NCI-H1930 (cell line): ENCODE measurements around the gene PPP1R11.
"Not testable (repeated sequence)": the region's sequence is repeated elsewhere in the genome, so short reads cannot be mapped to it uniquely, and the experiment has no call there.

ENCODE experiments used
- DNase-seq, 2 experiments: peaks; one replicate each; lab custom pipeline; 2025; lab: John Stamatoyannopoulos, UW

PPP1R11 gene, protein sequence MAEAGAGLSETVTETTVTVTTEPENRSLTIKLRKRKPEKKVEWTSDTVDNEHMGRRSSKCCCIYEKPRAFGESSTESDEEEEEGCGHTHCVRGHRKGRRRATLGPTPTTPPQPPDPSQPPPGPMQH

DNA sequence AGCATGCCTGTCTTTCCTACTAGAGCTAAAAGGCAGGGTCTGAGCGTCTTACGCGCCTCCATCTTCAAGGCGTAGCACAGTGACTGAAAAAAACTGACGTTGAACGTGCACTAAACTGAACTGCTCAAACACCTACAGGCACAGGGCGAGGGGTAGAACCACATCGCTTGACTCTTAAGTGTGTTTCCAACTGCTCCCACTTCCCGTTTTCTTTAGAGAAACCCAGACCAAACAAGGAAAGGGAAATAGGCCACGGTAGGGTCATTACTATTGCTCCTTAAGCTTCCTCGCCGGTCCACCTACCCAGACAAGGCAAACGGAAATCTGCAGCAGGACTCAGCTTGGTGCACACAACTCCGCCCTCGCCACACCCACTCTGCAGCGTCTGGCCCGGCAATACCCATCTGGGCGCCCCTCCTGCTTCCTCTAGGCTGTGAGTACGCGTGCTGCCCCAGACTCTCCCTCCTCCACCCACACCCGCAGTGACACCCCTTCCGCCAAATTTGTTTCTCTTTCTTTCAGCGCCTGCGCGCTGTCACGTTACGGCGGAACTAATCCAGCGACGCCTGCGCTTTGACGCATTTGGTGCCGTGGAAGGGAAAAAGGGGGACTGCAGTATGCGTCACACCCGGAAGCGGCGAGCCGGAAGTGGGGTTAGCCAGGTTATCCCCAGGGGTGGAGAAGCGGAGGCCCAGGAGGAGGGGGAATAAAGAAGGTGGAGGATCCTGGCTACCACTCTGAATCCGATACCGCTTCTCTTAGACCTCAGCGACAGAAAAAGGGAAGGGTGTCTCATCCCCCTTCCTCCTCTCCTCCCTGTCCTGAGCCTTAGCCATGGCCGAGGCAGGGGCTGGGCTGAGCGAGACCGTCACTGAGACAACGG is at the start of gene PPP1R11:
TSS of gene PPP1R11 (plus strand) at position 622 of the 883 bp plus-strand sequence. CDS start at position 835, 213 bp downstream.
- DNase-seq: peak; percentile 97 to 99

DNA sequence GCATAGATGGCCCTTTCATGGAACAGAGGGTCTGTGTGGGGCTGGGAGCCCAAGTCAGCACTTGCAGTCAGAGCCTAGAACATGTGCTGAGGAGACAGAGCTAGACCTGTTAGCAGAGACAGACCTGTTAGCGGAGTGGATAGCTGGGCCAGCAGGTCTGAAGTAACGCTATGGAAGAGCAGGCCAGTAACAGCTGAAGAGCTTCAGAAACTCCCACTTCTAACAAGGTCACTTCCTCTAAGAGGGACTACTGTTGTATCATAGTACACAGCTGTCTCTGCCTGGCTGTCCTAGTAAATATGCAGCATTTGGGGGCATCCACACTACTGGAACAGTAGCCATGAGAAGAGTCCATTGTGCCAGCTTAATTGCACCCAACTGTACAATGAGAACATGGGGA is 47.2 kb upstream of the PPP1R11 start:
- no peak for DNase-seq

DNA sequence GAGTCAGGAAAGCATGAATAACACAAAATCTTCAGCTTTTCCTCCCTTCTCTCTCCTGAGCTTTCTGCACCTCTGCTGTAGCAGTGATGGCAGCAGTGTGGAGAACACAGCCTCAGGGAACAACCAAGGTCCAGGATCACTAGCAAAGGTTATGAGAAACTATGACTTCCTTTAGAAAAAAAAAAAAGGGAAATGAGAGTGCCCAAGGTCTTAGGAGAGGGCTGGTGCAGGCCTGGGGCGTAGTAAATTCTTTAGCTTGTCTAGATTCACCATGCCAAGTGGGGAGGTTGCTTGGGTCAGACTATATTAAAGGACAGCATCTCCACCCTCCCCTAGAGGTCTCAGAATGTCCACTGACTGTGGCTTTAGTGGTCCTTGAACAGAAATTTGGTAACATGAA is 46.4 kb upstream of the PPP1R11 start:
- no peak for DNase-seq

DNA sequence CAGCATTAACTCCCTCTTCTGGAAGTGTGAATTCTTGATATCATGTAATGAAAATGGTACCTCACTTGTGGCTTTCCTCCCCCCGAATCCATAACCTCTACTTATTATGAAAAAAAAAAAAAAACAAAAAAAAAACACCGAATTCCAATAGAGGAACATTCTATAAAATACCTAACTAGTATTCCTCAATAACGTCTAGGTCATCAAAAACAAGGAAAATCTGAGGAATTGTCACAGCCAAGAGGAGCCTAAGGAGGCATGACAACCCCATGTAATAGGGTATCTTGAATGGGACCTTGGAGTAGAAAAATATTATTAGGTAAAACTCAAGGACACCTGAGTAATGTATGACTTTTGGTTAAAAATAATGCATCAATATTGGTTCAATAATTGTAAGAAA is 44.8 kb upstream of the PPP1R11 start:
- no peak for DNase-seq

DNA sequence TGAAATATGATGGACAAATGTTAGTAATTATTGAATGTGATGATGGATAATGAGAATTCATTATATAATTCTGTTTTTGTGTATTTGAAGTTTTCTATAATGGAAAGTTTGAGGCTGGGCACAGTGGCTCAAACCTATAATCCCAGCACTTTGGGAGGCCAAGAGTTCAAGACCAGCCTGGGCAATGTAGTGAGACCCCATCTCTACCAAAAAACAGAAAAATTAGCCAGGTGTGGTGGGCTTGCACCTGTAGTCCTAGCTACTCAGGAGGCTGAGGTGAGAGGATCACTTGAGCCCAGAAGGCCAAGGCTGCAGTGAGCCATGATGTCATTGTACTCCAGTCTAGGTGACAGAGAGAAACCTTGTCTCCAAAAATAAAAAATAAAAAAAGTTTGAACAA is 44.3 kb upstream of the PPP1R11 start:
- not testable (repeated sequence) for DNase-seq

DNA sequence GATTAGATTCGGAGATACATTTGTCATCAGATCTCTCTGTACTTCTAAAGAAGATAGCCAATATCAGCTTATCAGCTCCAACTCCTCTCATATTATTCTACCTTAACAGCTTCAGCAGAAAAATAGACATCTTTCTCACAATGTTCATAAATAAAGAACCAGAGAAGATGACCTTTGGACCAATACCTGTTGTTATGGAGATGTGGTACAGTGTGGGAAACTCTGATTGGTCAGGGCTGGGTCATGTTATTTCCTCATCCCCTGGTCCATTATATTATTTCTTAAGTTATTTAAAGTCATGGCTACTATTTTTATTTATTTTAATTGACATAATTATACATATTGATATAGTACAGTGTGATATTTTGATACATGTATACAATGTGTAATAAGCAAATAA is 41.8 kb upstream of the PPP1R11 start:
- no peak for DNase-seq

DNA sequence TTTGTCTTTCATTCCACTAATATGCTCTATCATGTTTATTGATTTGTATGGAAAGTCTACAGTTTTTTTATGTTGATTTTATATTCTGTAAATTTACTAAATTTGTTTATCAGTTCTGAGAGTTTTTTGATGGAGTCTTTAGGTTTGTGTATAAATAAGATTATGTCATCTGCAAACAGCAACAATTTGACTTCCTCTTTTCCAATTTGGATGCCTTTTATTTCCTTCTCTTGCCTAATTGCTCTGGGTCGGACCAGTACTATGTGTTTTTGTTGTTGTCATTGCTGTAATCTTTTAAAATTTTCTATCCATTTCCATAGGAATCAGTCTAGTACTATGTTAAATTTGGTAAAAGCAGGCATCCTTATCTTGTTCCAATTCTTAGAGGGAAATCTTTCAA is 37.4 kb upstream of the PPP1R11 start:
- no peak for DNase-seq

DNA sequence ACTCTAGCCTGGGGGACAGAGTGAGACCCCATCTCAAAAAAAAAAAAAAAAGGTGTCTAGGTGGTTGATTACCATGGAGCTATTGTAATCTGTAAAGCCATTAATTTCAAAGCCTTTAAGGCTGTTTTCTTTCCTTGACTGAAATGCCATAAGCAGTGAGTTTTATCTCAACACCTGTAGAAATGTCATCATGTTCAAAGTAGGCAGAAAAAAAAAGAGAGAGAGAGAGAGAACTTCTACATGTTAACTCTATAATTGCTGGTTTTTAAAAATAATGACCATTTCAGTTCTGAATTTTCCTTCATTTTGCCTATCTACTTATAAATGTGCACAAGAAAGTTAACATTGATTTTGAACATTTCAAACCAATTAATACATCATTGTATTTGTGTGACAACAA is 35.6 kb upstream of the PPP1R11 start:
- DNase-seq: no peak

DNA sequence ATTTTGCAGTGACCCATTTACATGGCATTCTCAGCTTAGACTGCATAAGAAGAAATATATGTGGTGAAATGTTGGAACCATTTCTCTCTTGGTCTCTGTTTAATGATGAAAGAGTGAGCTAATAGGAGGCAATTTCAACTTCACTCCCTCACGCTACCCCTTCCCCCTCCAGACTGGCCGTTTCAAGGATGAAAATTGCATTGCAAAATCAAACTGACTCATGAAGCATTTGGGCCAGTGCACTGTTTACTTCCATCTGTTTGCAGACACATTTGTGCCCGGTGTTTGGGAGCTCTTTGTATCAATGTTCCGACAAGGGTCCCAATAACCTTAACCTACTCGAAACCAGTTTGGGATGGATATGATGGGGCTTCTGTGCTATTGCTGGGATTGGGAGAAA is 33.6 kb upstream of the PPP1R11 start:
- not testable (repeated sequence) for DNase-seq

DNA sequence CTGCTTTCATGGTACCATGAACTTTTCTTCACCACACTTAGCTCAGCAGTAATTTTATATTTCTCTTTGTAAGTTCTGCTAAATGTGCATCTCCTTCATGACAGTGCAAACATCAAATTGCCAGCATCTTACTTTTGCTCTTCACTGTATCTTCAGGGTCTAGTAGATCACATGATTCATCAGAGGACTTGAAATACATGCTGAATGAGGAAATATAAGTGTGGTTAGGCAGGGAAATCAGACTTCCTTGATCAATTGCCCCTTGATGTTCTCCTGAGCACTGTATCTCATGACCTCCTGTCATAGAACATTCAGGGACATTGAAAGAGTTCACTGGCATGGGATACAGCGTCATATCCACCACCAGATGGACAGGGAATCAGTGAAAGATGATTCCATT is 31.2 kb upstream of the PPP1R11 start:
- DNase-seq: no peak

DNA sequence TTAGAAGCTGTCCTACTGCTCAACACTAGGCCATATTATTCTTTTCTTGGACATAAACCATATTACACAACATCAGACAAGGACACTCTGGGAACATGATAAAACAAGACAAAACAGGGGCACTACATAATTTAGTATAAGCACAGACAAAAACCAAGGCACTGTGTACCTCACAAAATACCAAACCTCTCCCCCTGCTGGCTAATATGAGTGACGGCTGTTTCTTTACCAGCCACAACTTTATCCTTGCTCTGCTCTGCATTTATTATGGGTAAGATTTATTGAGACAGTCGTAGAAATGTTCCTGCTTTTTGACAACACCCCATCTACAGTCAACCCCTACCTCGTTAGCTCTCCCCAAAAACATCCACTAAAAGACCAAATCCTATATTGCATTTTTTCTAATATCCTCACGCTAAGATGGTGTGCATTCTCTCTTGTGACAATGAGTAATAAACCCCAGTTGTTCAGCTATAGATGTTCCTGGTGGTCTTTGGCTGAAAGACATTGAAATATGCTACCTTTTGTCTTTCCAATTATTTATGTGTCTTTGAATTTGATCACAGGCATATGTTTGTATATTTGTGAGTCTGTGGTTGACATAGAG is 29.7 kb upstream of the PPP1R11 start:
- no peak for DNase-seq

DNA sequence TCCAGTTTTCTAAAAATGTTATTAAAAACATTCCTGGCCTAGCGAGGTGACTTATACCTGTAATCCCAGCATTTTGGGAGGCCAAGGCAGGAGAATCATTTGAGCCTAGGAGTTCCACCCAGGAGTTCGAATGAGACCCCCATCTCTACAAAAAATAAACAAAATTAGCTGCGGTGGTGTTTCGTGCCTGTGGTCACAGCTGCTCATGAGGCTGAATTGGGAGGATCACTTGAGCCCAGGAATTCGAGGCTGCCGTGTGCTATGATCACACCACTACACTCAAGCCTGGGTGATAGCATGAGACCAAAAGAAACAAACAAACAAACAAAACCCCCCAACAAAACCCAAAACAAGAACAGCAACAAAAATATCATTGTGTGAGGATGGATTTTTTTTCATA is 25.8 kb upstream of the PPP1R11 start:
- no peak for DNase-seq

DNA sequence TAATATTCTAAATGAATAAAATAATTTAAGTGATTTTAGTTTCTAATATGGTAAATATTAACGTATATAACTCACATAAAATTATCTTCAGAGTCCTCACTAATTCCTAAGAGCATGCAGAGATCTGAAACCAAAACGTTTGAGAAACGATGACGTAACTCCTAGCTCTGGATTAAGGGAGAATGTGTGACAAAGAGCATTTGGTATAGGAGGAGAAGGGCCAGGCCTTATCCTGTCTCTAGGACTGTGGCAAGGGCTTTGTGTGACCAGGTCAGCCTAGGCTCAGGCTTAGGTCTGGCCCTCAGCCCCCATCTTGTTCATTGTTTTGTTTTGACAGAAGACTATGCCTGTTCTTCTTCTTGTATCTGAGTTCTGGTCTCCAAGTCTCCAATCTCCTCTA is 25.2 kb upstream of the PPP1R11 start:
- DNase-seq: no peak

DNA sequence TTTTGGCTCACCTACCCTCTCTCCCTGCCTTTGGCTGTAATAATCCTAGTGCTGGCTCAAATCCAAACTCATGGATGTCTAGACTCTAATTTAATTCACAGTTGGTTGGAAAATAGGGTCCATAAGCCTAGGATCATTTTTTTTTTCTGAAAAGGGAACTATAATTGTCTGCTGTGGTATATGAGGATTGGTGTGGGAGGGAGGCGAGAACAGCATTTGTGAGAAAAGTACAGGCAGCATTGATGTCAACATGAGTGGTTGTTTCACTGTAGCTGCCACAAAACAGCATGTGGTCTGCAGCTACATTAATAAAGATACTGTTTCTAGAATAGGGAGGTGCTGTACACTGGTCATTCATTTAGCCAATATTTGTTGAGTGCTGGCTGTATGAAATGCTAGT is 24.5 kb upstream of the PPP1R11 start:
- DNase-seq: no peak

DNA sequence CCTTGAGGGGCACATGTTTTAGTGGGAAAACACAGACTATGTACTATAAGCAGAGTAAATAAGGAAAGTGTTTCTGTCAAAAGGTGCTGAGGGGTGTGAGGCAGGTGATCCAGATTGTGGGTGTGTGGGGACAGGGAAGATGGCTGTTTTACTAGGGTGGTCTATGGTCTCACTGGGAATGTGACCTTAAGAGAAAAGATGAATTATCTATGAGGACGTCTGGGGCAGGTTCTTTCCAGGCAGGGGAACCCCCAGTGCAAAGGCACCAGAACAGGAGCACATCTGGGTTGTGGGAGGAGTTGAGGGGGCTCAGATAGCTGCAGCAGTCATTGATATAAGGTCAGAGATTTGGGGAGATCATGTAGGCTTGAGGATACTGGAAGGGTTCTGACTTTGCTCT is 24.1 kb upstream of the PPP1R11 start:
- no peak for DNase-seq

DNA sequence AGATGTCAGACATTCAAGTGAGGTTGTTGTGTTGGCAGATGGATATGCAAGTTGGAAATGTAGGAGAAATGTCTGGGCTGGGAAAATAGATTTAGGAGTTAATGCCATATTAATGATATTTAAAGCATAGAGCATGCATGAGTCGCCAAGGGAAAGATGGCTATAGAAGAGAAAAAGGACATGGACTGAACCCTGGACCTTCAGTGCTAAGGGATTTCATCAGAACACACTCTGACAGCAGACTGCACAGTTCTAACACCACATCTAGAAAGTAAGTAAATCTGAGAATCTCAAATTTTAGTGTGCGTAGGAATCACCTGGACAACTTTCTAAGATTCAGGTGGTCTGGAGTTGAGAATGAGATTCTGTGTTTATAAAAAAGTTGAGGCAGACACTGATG is 23.3 kb upstream of the PPP1R11 start:
- DNase-seq: no peak

DNA sequence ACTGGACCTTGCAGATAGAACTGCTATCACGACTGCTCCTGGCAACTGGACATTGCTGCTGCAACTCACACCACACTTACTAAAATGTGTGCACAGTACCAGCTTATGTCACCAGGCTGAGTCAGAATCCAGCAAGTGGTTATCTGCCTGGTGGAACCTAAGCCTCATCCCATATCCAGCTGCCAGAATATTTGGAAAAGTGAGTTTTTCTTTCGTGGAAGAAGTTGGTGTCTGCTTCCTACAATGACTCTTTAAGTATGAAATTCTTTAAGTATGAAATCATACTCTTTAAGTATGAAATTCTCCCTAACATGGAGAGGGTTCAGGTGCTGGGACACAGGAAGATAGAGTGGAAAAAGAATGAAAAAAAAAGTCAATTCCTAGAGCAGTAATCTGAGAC is 22.4 kb upstream of the PPP1R11 start:
- DNase-seq: no peak

DNA sequence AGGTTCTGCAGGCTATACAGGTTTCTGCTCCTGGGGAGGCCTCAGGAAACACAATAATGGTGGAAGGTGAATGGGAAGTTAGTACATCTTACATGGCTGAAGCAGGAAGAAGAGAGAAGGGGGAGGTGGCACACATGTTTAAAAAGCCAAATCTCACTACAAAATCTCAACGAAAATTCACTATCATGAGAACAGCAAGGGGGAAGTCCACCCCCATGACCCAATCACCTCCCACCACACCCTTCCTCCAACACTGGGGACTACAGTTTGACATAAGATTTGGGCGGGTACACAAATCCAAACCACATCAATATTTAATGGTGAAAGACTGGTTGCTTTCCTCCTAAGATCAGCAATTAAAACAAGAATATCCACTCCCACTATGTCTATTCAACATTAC is 19.8 kb upstream of the PPP1R11 start:
- no peak for DNase-seq

DNA sequence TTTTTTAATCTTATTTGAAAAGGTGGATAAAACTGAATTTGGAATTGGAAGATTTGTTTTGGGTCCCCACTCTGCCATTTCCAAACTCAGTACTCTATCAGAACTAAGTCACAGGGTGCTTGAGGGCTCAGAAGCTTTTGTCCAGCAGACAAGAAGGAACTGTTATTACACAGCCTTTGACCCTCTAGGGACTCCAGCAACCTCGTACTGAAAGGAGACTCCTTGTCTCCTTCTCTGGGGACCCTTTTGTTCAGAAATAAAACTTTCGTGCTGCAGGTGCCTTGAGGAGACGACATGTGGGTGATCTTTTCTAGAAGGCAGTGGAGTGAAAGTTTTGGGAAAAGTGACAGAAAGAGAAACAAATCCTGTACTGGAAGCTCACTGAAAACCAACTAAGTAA is 13.3 kb upstream of the PPP1R11 start:
- no peak for DNase-seq

DNA sequence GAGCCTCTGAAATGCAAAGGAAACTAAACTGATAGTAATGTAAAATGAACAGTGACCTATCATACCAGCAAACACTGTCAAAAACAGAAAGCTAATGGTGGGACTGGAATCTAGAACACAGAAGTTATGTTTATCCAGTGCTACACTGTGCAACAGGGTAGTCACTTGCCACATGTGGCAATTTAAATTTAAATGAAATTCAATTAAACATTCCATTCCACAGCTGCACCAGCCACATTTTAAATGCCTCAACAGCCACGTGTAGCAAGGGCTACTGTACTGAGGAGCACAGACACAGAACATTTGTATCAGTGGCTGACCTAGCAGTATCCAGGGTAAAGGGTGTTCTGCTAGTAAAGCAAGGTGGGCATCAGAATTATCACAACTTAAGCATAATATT is 11.5 kb upstream of the PPP1R11 start:
- DNase-seq: no peak

DNA sequence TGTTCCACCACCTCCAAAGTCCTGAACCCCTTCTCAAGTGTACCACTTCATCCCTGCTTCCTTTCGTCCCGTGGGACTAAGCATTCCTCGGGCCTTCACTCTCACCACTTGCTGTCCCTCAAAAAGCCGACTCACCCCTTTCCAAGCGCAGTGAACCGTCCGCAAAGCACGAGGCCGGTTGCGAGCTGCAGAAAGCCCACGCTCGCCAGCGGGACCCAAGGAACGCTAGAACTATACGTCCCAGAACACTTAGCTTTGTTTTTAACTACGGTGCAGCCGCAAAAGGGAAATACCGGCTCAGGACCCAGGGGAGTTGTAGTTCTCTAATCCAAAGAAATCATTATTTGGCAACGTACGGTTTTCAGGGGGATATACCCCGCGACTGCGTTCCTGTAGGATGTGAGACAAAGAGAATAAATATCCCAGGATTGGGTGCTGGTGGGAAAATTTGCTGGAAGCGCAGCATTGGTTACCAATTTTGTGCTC is 6.3 kb upstream of the PPP1R11 start:
- DNase-seq: no peak

DNA sequence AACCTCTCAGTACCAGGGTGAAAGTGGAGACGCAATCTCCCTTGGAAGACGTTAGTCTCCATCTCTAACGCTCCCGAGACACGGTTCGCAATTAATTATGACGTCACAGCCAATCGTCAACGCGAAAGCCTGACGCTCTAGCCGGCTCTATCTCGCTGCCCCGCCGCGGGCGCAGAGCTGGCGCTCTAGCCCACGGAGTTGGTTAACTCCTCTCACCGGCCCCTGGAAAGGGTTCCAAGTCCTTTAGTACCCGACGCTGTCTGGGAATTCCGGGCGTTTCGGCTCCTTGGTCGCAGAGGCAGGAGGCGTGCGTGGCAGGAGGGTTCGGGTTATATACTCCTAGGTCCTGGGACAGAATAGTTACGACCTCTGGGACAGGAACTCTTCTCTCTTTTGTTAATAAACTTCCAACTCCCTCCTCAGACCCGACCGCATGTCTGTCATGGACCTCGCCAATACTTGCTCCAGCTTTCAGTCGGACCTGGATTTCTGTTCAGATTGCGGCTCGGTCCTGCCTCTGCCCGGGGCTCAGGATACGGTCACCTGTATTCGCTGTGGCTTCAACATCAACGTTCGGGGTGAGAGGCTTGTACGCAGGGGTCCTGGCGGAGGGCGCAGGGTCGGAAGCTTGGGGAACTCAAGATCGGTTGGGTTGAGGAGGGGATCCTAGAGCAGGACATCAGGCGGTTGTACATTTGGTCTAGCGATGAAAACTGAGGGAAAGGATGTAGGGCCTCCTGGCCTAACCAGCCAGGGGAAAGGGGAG is 5.7 kb upstream of the PPP1R11 start, which contains the start of gene POLR1H:
TSS of gene POLR1H (plus strand) at position 174 of the 766 bp plus-strand sequence. CDS start at position 434, 260 bp downstream.
- DNase-seq: peak; percentile 89 to 97
